PC-9 (cell line): ENCODE data around the gene MAN2A2. TPM values are rescaled to one million over a fixed set of nuclear protein-coding genes. Genes with fewer than 3 reads are reported as not detected.
"Not testable (repeated sequence)": the region's sequence is repeated elsewhere in the genome, so short reads cannot be mapped to it uniquely, and the experiment has no call there.

Experiments
- BruUV-seq: library from RNA; stranded (reverse); fragments of 400-500 nt; replicated peaks from 2 replicates; lab custom pipeline; 2021; lab: Mats Ljungman, UMichigan
- CTCF ChIA-PET: fragments of 300-600 bp; sonication (Branson Sonifier 250); formaldehyde crosslinking; loops from one replicate; lab custom pipeline; 2022; ENCODE audit warnings: antibody characterized with exemption; lab: Charles Lee
- POLR2A ChIA-PET: fragments of 300-600 bp; sonication (Branson Sonifier 250); formaldehyde crosslinking; loops from one replicate; lab custom pipeline; 2022; ENCODE audit warnings: antibody characterized with exemption; ENCODE audit not compliant: unreplicated experiment; lab: Charles Lee
- DNase-seq, 2 experiments: peaks; one replicate each; pipeline versions ENCODE4 v3.0.0 to v3.0.0-alpha.2; 2015 to 2022; ENCODE audit warnings: mixed read lengths in 1 of 2
- H2AFZ ChIP-seq: fragments of 200-600 bp; sonication (generic); 2 replicates; pipeline ENCODE4 v1.8.1; 2017; ENCODE audit warnings: antibody characterized with exemption
- H3F3A ChIP-seq: fragments of 200-600 bp; sonication (generic); 2 replicates; pipeline ENCODE4 v1.8.1; 2017; ENCODE audit warnings: antibody characterized with exemption, mild to moderate bottlenecking, low read depth; ENCODE audit not compliant: insufficient read depth
- H3K27ac ChIP-seq: fragments of 200-600 bp; sonication (generic); 2 replicates; pipeline ENCODE4 v1.6.1; 2016; ENCODE audit warnings: mixed run types
- H3K27me3 ChIP-seq: fragments of 200-600 bp; sonication (generic); 2 replicates; pipeline ENCODE4 v1.6.1; 2016; ENCODE audit warnings: low read depth, mixed run types; ENCODE audit not compliant: insufficient read depth
- H3K36me3 ChIP-seq: fragments of 200-600 bp; sonication (generic); 2 replicates; pipeline ENCODE4 v1.6.1; 2016; ENCODE audit warnings: low read depth, mixed run types
- H3K4me1 ChIP-seq: fragments of 200-600 bp; sonication (generic); replicated peaks from 2 replicates; pipeline ENCODE4 v1.6.1; 2016; ENCODE audit warnings: mixed run types; ENCODE audit not compliant: insufficient read depth
- H3K4me2 ChIP-seq: fragments of 200-600 bp; sonication (generic); 2 replicates; pipeline ENCODE4 v1.6.1; 2017; ENCODE audit warnings: mixed run types
- H3K4me3 ChIP-seq: fragments of 200-600 bp; sonication (generic); 2 replicates; pipeline ENCODE4 v1.6.1; 2016; ENCODE audit warnings: mixed run types
- H3K79me2 ChIP-seq: fragments of 200-600 bp; sonication (generic); 2 replicates; pipeline ENCODE4 v1.6.1; 2017; ENCODE audit warnings: low read depth, mixed run types
- H3K9me2 ChIP-seq: fragments of 200-600 bp; sonication (generic); 2 replicates; pipeline ENCODE4 v1.8.1; 2017; ENCODE audit warnings: mild to moderate bottlenecking; ENCODE audit not compliant: insufficient read depth
- H3K9me3 ChIP-seq: fragments of 200-600 bp; sonication (generic); 2 replicates; pipeline ENCODE4 v1.8.1; 2016; ENCODE audit warnings: low read depth; ENCODE audit not compliant: insufficient read depth
- H4K20me1 ChIP-seq: fragments of 200-600 bp; sonication (generic); 2 replicates; pipeline ENCODE4 v1.8.1; 2017; ENCODE audit not compliant: insufficient read depth
- EZH2 ChIP-seq: fragments of 200-600 bp; sonication (generic); IDR thresholded peaks from 2 replicates; pipeline ENCODE4 v1.8.0; 2017; ENCODE audit warnings: antibody characterized with exemption, low read depth
- intact Hi-C: fragments of 100-400 bp; cut with micrococcal nuclease; formaldehyde crosslinking; loops from one replicate; pipeline ENCODE4 v1.10.0; 2022; ENCODE audit not compliant: unreplicated experiment
- total RNA-seq: library from RNA; stranded (reverse); gene quantifications from 2 replicates; pipeline ENCODE4 v1.2.3, GENCODE V29; 2021
- TF ChIP-seq, protein P1 (sequence below): fragments of 200-600 bp; sonication (generic); conservative IDR thresholded peaks from 2 replicates; pipeline ENCODE4 v1.6.1; 2017; ENCODE audit warnings: mixed run types, antibody characterized with exemption, mild to moderate bottlenecking, moderate library complexity

Gene MAN2A2
- total RNA-seq, 1 experiment from 2014 or later = 27.1 TPM

DNA sequence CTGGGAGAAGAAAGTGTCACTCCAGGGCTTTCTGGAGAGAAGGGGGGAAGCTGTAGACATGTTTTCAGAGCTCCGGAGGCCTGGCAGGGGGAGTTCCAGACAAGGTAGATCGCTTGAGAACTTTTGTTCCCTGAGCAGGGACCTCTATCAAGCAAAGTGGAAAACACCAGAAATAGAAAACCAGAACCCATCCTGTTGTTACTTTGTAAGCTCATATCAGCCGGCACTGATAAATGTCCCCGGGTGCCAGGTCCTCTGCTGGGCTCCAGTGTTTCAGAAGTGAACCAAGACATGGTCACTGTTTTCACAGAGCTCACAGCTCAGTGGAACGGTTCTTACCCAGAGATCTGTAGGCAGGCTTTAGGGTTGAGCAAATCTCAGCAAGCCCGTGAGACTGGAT lies 15.7 kb downstream of the MAN2A2 start:
- no peaks in the 10 kb centered on the region for H3K36me3 ChIP-seq
- DNase-seq = no peak
- no peak for TF ChIP-seq EZH2
- TF ChIP-seq, protein P1, sequence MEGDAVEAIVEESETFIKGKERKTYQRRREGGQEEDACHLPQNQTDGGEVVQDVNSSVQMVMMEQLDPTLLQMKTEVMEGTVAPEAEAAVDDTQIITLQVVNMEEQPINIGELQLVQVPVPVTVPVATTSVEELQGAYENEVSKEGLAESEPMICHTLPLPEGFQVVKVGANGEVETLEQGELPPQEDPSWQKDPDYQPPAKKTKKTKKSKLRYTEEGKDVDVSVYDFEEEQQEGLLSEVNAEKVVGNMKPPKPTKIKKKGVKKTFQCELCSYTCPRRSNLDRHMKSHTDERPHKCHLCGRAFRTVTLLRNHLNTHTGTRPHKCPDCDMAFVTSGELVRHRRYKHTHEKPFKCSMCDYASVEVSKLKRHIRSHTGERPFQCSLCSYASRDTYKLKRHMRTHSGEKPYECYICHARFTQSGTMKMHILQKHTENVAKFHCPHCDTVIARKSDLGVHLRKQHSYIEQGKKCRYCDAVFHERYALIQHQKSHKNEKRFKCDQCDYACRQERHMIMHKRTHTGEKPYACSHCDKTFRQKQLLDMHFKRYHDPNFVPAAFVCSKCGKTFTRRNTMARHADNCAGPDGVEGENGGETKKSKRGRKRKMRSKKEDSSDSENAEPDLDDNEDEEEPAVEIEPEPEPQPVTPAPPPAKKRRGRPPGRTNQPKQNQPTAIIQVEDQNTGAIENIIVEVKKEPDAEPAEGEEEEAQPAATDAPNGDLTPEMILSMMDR = no peak
- H3K27me3 ChIP-seq = no peaks in the 10 kb centered on the region
- no peak overlapping the region for H3K4me2 ChIP-seq
- CTCF ChIA-PET = interaction anchor here (0.6 to 0.7 kb wide), 2 partner anchors 9 to 11 kb away, joined by 3 to 7 read pairs; no protein-coding TSS in a partner anchor
- H3K4me3 ChIP-seq = no peak overlapping the region
- BruUV-seq = no TSS peak
- H3K9me2 ChIP-seq = no peaks in the 10 kb centered on the region
- POLR2A ChIA-PET = no interaction called here
- no peaks in the 10 kb centered on the region for H4K20me1 ChIP-seq
- intact Hi-C loops = no loop called here
- no peaks in the 10 kb centered on the region for H3F3A ChIP-seq
- H3K4me1 ChIP-seq = no peaks in the 10 kb centered on the region
- no peaks in the 10 kb centered on the region for H3K9me3 ChIP-seq
- H2AFZ ChIP-seq = no peak overlapping the region
- no peak overlapping the region for H3K27ac ChIP-seq
- no peaks in the 10 kb centered on the region for H3K79me2 ChIP-seq

- Histone ChIP-seq H3K36me3 (no peaks in the 10 kb centered on the region), H3K4me1 (no peaks in the 10 kb centered on the region), H4K20me1 (no peaks in the 10 kb centered on the region), H3K79me2 (no peaks in the 10 kb centered on the region), H3K4me2 (no peak overlapping the region), H3K9me2 (no peaks in the 10 kb centered on the region), H3K27ac (no peak overlapping the region), H3K27me3 (no peaks in the 10 kb centered on the region), H2AFZ (no peak overlapping the region), H3K4me3 (no peak overlapping the region), H3F3A (no peaks in the 10 kb centered on the region), H3K9me3 (no peaks in the 10 kb centered on the region)
- no TSS peak for BruUV-seq
- intact Hi-C loops = no loop called here
- ChIA-PET CTCF (interaction anchor here (0.7 kb wide), 1 partner anchor 10 kb away, joined by 3 read pairs; no protein-coding TSS in a partner anchor), POLR2A (no interaction called here)
- no peak for DNase-seq
- TF ChIP-seq, protein P1 = no peak
- no peak for TF ChIP-seq EZH2
Observed at GRCh38 chr15:90921887-90922286, 18.8 kb downstream of the MAN2A2 start.

GRCh38 chr15:90922712-90923322 lies 19.7 kb downstream of the MAN2A2 start:
- DNase-seq, H4K20me1 ChIP-seq, POLR2A ChIA-PET: not testable (repeated sequence)

DNA sequence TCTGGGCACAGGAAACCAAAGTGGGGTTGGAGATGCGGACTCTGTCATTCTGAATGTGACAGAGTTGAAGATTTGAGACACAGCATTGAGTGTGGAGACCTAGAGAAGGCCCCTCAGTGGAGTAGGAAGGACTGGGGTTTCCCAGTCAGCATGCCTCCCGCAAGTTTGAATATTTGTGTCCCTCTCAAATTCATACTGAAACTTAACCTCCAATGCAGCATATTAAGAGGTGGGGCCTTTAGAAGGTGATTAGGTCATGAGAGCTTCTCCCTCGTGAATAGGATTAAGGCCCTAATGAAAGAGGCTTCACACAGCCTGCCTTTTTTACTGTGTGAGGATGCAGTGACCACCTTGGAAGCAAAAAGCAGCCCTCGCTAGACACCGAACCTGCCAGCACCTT lies 21.3 kb downstream of the MAN2A2 start:
- H3K27ac ChIP-seq = no peak overlapping the region
- H4K20me1 ChIP-seq = no peaks in the 10 kb centered on the region
- H3K27me3 ChIP-seq = no peaks in the 10 kb centered on the region
- H3K9me3 ChIP-seq = no peaks in the 10 kb centered on the region
- CTCF ChIA-PET = no interaction called here
- POLR2A ChIA-PET = no interaction called here
- no peak for DNase-seq
- intact Hi-C loops = no loop called here
- H3F3A ChIP-seq = no peaks in the 10 kb centered on the region; the same call in 1 of the 2 replicates
- TF ChIP-seq, protein P1 = no peak
- TF ChIP-seq EZH2 = no peak
- no peaks in the 10 kb centered on the region for H3K36me3 ChIP-seq
- H2AFZ ChIP-seq = no peak overlapping the region
- H3K9me2 ChIP-seq = no peaks in the 10 kb centered on the region
- H3K4me2 ChIP-seq = no peak overlapping the region
- H3K79me2 ChIP-seq = no peaks in the 10 kb centered on the region
- no TSS peak for BruUV-seq
- no peak overlapping the region for H3K4me3 ChIP-seq
- peaks cover 10% of the 10 kb centered on the region for H3K4me1 ChIP-seq

More at GRCh38 chr15:90922712-90923322, 19.7 kb downstream of the MAN2A2 start:
- intact Hi-C loops, H3K4me2 ChIP-seq, CTCF ChIA-PET, H3K27ac ChIP-seq, H3K27me3 ChIP-seq, H3F3A ChIP-seq, H3K9me2 ChIP-seq, H2AFZ ChIP-seq, H3K79me2 ChIP-seq, H3K9me3 ChIP-seq, H3K4me1 ChIP-seq, H3K4me3 ChIP-seq, BruUV-seq, H3K36me3 ChIP-seq: not testable (repeated sequence)

GRCh38 chr15:90926766-90927165 lies 23.7 kb downstream of the MAN2A2 start:
- H3K36me3 ChIP-seq, H3K79me2 ChIP-seq, POLR2A ChIA-PET, H3K9me3 ChIP-seq, H2AFZ ChIP-seq, H3K9me2 ChIP-seq, BruUV-seq, H3F3A ChIP-seq, H3K27me3 ChIP-seq, intact Hi-C loops, DNase-seq, H3K27ac ChIP-seq, H3K4me2 ChIP-seq, H3K4me3 ChIP-seq, H4K20me1 ChIP-seq: not testable (repeated sequence)
- CTCF ChIA-PET = interaction anchor here (0.6 to 0.7 kb wide), 2 partner anchors 27 to 278 kb away, joined by 3 read pairs; no protein-coding TSS in a partner anchor
- peaks cover 25% of the 10 kb centered on the region for H3K4me1 ChIP-seq
